Neutrophil (primary cell): ENCODE measurements around the gene CCPG1.
A peak's percentile ranks its signal among the peaks of the same experiment; 100 is the strongest.
"Not testable (repeated sequence)": the region's sequence is repeated elsewhere in the genome, so short reads cannot be mapped to it uniquely, and the experiment has no call there.

ENCODE experiments used
- H3K27ac ChIP-seq: fragments of 200-600 bp; sonication (generic); 2 replicates; pipeline ENCODE4 v1.5.1; 2016; ENCODE audit warnings: mild to moderate bottlenecking, moderate library complexity
- H3K27me3 ChIP-seq: fragments of 200-600 bp; sonication (generic); 2 replicates; pipeline ENCODE4 v1.6.0; 2016; ENCODE audit warnings: mild to moderate bottlenecking
- H3K36me3 ChIP-seq: fragments of 200-600 bp; sonication (generic); 2 replicates; pipeline ENCODE4 v1.5.1; 2017
- H3K4me1 ChIP-seq, 2 experiments: fragments of 200-600 bp in 1 of 2; sonication (generic) in 1 of 2; 1 replicate in 1 of 2; 2 replicates in 1 of 2; pipeline versions ENCODE4 v1.5.1 to v1.6.1; 2013 to 2016; ENCODE audit warnings: low read depth in 1 of 2, low read length in 1 of 2, mild to moderate bottlenecking in 1 of 2, moderate library complexity in 1 of 2; ENCODE audit not compliant: control insufficient read depth in 1 of 2, insufficient read depth in 1 of 2
- H3K4me3 ChIP-seq, 2 experiments: fragments of 200-600 bp in 1 of 2; sonication (generic) in 1 of 2; 1 replicate in 1 of 2; 2 replicates in 1 of 2; pipeline ENCODE4 v1.5.1; 2013 to 2016; ENCODE audit warnings: low read depth in 1 of 2, low read length in 1 of 2, mild to moderate bottlenecking in 1 of 2, moderate library complexity in 1 of 2
- H3K9me3 ChIP-seq: fragments of 200-600 bp; sonication (generic); 2 replicates; pipeline ENCODE4 v1.5.1; 2016
- TF ChIP-seq, protein P1 (sequence below): fragments of 200-600 bp; sonication (generic); IDR thresholded peaks from 2 replicates; pipeline ENCODE4 v1.5.1; 2016; ENCODE audit warnings: antibody characterized with exemption

Gene CCPG1

DNA sequence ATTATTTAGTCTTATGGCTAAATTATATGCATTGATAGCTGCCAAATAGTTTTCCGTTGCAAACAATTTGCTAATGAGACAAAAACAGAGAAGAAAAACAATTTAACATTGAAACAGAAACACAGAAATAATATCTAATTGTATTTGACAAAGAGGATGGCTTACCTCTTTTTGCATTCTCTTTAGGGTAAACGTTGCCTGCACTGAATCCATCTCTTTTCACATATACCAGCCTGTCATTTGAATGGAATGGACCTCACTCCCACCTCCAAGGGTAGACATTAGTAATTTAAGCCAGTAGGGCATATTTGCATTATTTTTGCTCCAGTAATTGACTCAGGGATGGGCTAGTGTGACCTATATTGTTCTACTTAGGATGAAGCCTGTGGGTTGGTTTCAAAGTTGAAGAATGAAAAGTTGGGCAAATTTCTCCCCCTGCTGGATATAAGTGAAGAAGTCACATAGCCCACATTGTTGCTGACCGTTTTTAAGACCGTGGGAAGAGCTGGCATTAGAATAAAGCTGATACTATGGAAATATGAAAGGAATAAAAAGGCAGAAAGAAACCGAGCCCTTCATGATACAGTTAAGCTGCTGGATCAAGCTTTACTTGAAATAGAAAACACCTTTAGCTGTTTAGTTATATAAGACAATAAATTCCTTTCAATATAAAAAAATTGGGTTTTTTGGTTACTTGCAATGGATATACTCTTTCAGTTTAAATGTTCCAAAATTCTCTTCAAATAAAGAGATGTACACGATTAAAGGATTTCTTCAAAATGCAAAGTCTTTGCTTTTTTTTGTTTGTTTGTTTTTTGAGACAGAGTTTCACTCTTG, 27.0 kb upstream of the CCPG1 start:
- TF ChIP-seq, protein P1, sequence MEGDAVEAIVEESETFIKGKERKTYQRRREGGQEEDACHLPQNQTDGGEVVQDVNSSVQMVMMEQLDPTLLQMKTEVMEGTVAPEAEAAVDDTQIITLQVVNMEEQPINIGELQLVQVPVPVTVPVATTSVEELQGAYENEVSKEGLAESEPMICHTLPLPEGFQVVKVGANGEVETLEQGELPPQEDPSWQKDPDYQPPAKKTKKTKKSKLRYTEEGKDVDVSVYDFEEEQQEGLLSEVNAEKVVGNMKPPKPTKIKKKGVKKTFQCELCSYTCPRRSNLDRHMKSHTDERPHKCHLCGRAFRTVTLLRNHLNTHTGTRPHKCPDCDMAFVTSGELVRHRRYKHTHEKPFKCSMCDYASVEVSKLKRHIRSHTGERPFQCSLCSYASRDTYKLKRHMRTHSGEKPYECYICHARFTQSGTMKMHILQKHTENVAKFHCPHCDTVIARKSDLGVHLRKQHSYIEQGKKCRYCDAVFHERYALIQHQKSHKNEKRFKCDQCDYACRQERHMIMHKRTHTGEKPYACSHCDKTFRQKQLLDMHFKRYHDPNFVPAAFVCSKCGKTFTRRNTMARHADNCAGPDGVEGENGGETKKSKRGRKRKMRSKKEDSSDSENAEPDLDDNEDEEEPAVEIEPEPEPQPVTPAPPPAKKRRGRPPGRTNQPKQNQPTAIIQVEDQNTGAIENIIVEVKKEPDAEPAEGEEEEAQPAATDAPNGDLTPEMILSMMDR, result peak; percentile 45
- H3K36me3 ChIP-seq, result no peaks in the 10 kb centered on the region
- no peak overlapping the region for H3K27ac ChIP-seq
- peaks cover 0 to 3% of the 10 kb centered on the region in 2 experiments for H3K4me1 ChIP-seq
- no peaks in the 10 kb centered on the region for H3K27me3 ChIP-seq
- no peaks in the 10 kb centered on the region for H3K9me3 ChIP-seq
- no peak overlapping the region for H3K4me3 ChIP-seq

DNA sequence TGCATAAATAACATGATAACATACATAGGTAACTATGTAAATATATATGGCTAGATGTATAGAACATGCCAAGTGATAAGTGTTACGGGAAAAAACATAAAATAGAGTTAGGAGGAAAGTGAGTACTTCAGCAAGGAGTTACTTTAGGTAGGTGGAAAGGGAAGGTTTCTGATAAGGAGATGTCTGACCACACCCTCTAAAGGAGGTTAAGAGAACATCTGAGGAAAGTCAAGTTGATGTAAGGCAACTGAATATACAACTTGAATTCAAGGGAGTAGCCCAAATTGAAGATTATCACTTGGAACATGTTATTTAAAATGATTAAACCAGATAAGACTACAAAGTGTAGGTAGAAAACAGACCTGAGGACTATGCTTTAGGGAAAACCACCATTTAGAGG, 13.9 kb upstream of the CCPG1 start:
- Histone ChIP-seq H3K36me3 (no peaks in the 10 kb centered on the region), H3K27ac (no peak overlapping the region), H3K4me1 (no peaks in the 10 kb centered on the region), H3K9me3 (no peaks in the 10 kb centered on the region), H3K4me3 (no peak overlapping the region), H3K27me3 (no peaks in the 10 kb centered on the region)
- TF ChIP-seq, protein P1, result no peak

DNA sequence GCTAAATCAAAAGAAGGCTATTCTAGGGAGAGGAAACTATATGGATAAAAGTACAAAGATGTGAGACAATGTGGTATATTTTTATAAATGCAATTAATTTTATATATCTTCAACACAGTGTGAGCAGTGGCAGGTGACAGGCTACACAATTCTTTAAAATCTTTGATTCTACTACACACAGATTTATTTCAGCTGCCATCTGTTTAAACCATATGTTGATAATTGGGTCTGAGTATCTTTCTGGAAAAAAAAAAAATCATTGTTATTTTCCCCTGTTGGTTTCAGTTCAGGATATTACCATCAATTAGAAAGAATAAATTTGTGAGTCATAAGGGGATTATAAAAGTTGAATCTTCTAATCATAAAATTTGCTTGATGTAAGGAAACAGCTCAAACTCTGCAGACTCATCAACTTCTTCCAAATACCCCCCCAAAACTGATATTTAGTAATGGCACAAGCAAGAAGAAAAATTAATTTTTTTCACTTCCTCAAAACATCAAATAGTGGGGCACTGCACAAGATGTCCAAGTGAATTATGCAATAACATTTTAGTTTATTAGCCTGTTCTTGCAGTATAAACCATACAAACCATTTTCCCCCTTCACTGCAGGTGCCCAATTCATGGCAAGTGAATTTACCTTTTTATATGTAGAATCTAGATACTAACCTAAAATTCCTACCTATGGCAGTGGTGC, 12.2 kb upstream of the CCPG1 start:
- H3K4me3 ChIP-seq, result no peak overlapping the region
- H3K9me3 ChIP-seq, result no peaks in the 10 kb centered on the region
- no peaks in the 10 kb centered on the region for H3K36me3 ChIP-seq
- H3K4me1 ChIP-seq, result no peaks in the 10 kb centered on the region
- no peaks in the 10 kb centered on the region for H3K27me3 ChIP-seq
- TF ChIP-seq, protein P1, result no peak
- H3K27ac ChIP-seq, result no peak overlapping the region

DNA sequence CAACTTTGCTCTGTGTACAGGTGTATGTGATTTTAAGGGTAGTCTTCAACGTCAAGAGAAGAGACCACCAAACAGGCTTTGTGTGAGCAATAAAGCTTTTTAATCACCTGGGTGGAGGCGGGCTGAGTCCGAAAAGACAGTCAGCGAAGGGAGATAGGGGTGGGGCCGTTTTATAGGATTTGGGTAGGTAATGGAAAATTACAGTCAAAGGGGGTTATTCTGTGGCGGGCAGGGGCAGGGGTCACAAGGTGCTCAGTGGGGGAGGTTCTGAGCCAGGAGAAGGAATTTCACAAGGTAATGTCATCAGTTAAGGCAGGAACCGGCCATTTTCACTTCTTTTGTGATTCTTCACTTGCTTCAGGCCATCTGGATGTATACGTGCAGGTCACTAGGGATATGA, 9.5 kb upstream of the CCPG1 start:
- not testable (repeated sequence) for H3K27me3 ChIP-seq, H3K4me1 ChIP-seq, H3K36me3 ChIP-seq, H3K4me3 ChIP-seq, H3K9me3 ChIP-seq, H3K27ac ChIP-seq

DNA sequence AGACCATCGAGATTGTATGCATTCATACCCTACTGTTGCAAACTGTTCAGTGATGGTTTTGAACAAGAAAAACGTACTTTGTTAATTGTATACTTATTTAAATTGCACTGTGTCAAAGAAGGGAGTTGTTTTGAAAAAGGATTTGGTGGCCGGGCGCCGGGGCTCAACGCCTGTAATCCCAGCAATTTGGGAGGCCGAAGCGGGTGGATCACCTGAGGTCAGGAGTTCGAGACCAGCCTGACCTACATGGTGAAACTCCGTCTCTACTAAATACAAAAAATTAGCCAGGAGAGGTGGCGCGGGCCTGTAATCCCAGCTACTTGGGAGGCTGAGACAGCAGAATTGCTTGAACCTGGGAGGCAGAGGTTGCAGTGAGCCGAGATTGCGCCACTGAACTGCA, 817 bp upstream of the CCPG1 start:
- not testable (repeated sequence) for H3K27me3 ChIP-seq, H3K9me3 ChIP-seq, H3K36me3 ChIP-seq
- peak overlapping the region; percentile 93 for H3K27ac ChIP-seq
- peak overlapping the region; percentile 78 to 92 for H3K4me3 ChIP-seq
- peaks cover 38 to 43% of the 10 kb centered on the region in 2 experiments for H3K4me1 ChIP-seq

DNA sequence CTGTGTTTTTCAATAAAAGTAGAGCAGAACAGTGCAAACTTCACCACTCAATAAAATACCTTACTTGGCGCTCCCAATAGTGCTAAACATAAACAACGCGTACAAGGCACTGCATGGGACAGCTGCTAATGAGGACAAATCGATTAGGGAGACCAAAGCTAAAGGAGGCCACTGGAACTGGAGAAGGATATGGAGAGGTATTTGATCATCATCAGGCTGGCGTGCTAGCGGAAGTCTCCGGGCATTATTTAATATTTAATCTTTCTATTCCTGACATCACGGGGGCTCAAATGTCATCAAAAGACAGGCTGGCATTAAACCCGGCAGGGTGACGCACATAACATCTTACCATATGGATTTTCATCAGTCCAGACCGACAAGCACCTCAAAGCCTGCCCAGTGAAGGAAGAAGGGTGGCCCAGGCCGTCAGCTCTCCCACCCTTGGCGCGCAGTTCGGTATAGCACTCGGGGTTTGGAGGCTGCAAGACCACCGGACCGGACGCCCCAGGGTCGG, 604 bp downstream of the CCPG1 start:
- Histone ChIP-seq H3K4me1 (peaks cover 52 to 57% of the 10 kb centered on the region in 2 experiments), H3K36me3 (no peaks in the 10 kb centered on the region), H3K9me3 (no peaks in the 10 kb centered on the region), H3K4me3 (peak overlapping the region; percentile 78 to 92), H3K27ac (peak overlapping the region; percentile 93), H3K27me3 (no peaks in the 10 kb centered on the region)
- TF ChIP-seq, protein P1, result no peak
